ENCODE results near the gene PFN3. TPM values are rescaled to one million over a fixed set of nuclear protein-coding genes. Genes with fewer than 3 reads are reported as not detected.
A peak's percentile ranks its signal among the peaks of the same experiment; 100 is the strongest.
"Not testable (repeated sequence)": the region's sequence is repeated elsewhere in the genome, so short reads cannot be mapped to it uniquely, and the experiment has no call there.

The PFN3 gene
- total RNA-seq, 2 donors from 2014 or later = not detected

- TF ChIP-seq CTCF (IDR thresholded peaks at IDR 0.05) = no peak
- no peaks in the 10 kb centered on the region for H3K9me3 ChIP-seq
- H3K4me1 ChIP-seq = peaks cover 0 to 33% of the 10 kb centered on the region in 2 donors
- no peaks in the 10 kb centered on the region for H3K36me3 ChIP-seq
- H3K27me3 ChIP-seq = no peaks in the 10 kb centered on the region
- no peak overlapping the region for H3K4me3 ChIP-seq
- DNase-seq (ENCODE audit: low spot score) = no peak
- H3K27ac ChIP-seq = no peak overlapping the region
These were observed 38.2 kb downstream of the PFN3 start for GRCh38 chr5:177362292-177362609.

- DNase-seq (ENCODE audit: low spot score) = no peak
- no peak overlapping the region for H3K27ac ChIP-seq
- no peak overlapping the region for H3K4me3 ChIP-seq
- H3K9me3 ChIP-seq = no peaks in the 10 kb centered on the region
- no peaks in the 10 kb centered on the region for H3K36me3 ChIP-seq
- H3K27me3 ChIP-seq = no peaks in the 10 kb centered on the region
- H3K4me1 ChIP-seq = peaks cover 0 to 33% of the 10 kb centered on the region in 2 donors
- TF ChIP-seq CTCF (IDR thresholded peaks at IDR 0.05) = no peak
These were observed 38.8 kb downstream of the PFN3 start for GRCh38 chr5:177361418-177362291.

- not testable (repeated sequence) for H3K27ac ChIP-seq; H3K9me3 ChIP-seq; H3K4me3 ChIP-seq; DNase-seq (ENCODE audit: low spot score); H3K27me3 ChIP-seq; H3K36me3 ChIP-seq
- peaks cover 0 to 23% of the 10 kb centered on the region in 2 donors for H3K4me1 ChIP-seq
These were observed 39.7 kb downstream of the PFN3 start for GRCh38 chr5:177360740-177361139.

- Histone ChIP-seq H3K27me3 (no peaks in the 10 kb centered on the region), H3K9me3 (no peaks in the 10 kb centered on the region), H3K4me1 (peaks cover 0 to 22% of the 10 kb centered on the region in 2 donors), H3K36me3 (no peaks in the 10 kb centered on the region), H3K4me3 (no peak overlapping the region), H3K27ac (no peak overlapping the region)
- DNase-seq (ENCODE audit: low spot score) = no peak
- no peak for TF ChIP-seq CTCF (IDR thresholded peaks at IDR 0.05)
These were observed 40.6 kb downstream of the PFN3 start for GRCh38 chr5:177359860-177360259.

- Histone ChIP-seq H3K27ac (no peak overlapping the region), H3K4me1 (peaks cover 0 to 22% of the 10 kb centered on the region in 2 donors), H3K36me3 (no peaks in the 10 kb centered on the region), H3K27me3 (no peaks in the 10 kb centered on the region), H3K4me3 (no peak overlapping the region), H3K9me3 (no peaks in the 10 kb centered on the region)
- no peak for DNase-seq (ENCODE audit: low spot score)
- no peak for TF ChIP-seq CTCF (IDR thresholded peaks at IDR 0.05)
These were observed 41.0 kb downstream of the PFN3 start for GRCh38 chr5:177359451-177359851.

GRCh38 chr5:177358370-177358819 is 42.1 kb downstream of the PFN3 start:
- peak overlapping the region; percentile 9 to 36 for H3K4me3 ChIP-seq
- no peaks in the 10 kb centered on the region for H3K36me3 ChIP-seq
- no peaks in the 10 kb centered on the region for H3K9me3 ChIP-seq
- DNase-seq (ENCODE audit: low spot score) = no peak
- H3K4me1 ChIP-seq = peaks cover 0 to 18% of the 10 kb centered on the region in 2 donors
- no peak for TF ChIP-seq CTCF (IDR thresholded peaks at IDR 0.05)
- H3K27me3 ChIP-seq = no peaks in the 10 kb centered on the region
- H3K27ac ChIP-seq = no peak overlapping the region
